Measurements from ENCODE around the gene CAPRIN1.

The CAPRIN1 gene

GRCh38 chr11:34028425-34028824 is 23.1 kb upstream of the CAPRIN1 start:
- TF ChIP-seq TAF1 (IDR thresholded peaks at IDR 0.05; ENCODE audit: borderline replicate concordance, insufficient read depth, low read length) (no peak), SIN3A (IDR thresholded peaks at IDR 0.05; ENCODE audit: borderline replicate concordance, insufficient read depth, low read length) (no peak)

GRCh38 chr11:34029176-34029575 is 22.4 kb upstream of the CAPRIN1 start:
- TF ChIP-seq FOXP2 (optimal IDR thresholded peaks at IDR 0.05; ENCODE audit: borderline replicate concordance, extremely low read depth, extremely low read length, insufficient read depth) = no peak
- no peak for TF ChIP-seq TAF1 (IDR thresholded peaks at IDR 0.05; ENCODE audit: borderline replicate concordance, insufficient read depth, low read length)
- no peak for TF ChIP-seq REST (IDR thresholded peaks at IDR 0.05; ENCODE audit: insufficient read depth in 1 of 2, low read depth in 2 of 2, low read length in 2 of 2)
- no peak for TF ChIP-seq SIN3A (IDR thresholded peaks at IDR 0.05; ENCODE audit: borderline replicate concordance, insufficient read depth, low read length)
- no peak for TF ChIP-seq POLR2AphosphoS5 (IDR thresholded peaks at IDR 0.05; ENCODE audit: low read depth, low read length)

GRCh38 chr11:34030382-34030781 is 21.1 kb upstream of the CAPRIN1 start:
- TF ChIP-seq FOXP2 (optimal IDR thresholded peaks at IDR 0.05; ENCODE audit: borderline replicate concordance, extremely low read depth, extremely low read length, insufficient read depth) (no peak), SIN3A (IDR thresholded peaks at IDR 0.05; ENCODE audit: borderline replicate concordance, insufficient read depth, low read length) (no peak), POLR2AphosphoS5 (IDR thresholded peaks at IDR 0.05; ENCODE audit: low read depth, low read length) (no peak), TAF1 (IDR thresholded peaks at IDR 0.05; ENCODE audit: borderline replicate concordance, insufficient read depth, low read length) (no peak), REST (IDR thresholded peaks at IDR 0.05; ENCODE audit: insufficient read depth in 1 of 2, low read depth in 2 of 2, low read length in 2 of 2) (no peak)

- TF ChIP-seq FOXP2 (optimal IDR thresholded peaks at IDR 0.05; ENCODE audit: borderline replicate concordance, extremely low read depth, extremely low read length, insufficient read depth) (no peak), REST (IDR thresholded peaks at IDR 0.05; ENCODE audit: insufficient read depth in 1 of 2, low read depth in 2 of 2, low read length in 2 of 2) (no peak), TAF1 (IDR thresholded peaks at IDR 0.05; ENCODE audit: borderline replicate concordance, insufficient read depth, low read length) (no peak), SIN3A (IDR thresholded peaks at IDR 0.05; ENCODE audit: borderline replicate concordance, insufficient read depth, low read length) (no peak), POLR2AphosphoS5 (IDR thresholded peaks at IDR 0.05; ENCODE audit: low read depth, low read length) (no peak)
Measured at GRCh38 chr11:34033399-34033798, 18.1 kb upstream of the CAPRIN1 start.

GRCh38 chr11:34034053-34034452 is 17.5 kb upstream of the CAPRIN1 start:
- TF ChIP-seq TAF1 (IDR thresholded peaks at IDR 0.05; ENCODE audit: borderline replicate concordance, insufficient read depth, low read length) (no peak), REST (IDR thresholded peaks at IDR 0.05; ENCODE audit: insufficient read depth in 1 of 2, low read depth in 2 of 2, low read length in 2 of 2) (no peak), POLR2AphosphoS5 (IDR thresholded peaks at IDR 0.05; ENCODE audit: low read depth, low read length) (no peak)

Measured in PFSK-1 (cell line).